SK-N-SH (cell line): ENCODE data around the gene PAPPA2.

Source experiments
- CTCF ChIP-seq: fragments of 200-600 bp; sonication (generic); IDR thresholded peaks from 2 replicates; pipeline ENCODE4 v1.6.1; 2017; ENCODE audit warnings: antibody characterized with exemption, mild to moderate bottlenecking, moderate library complexity
- FOXJ3 ChIP-seq: sonication (generic); formaldehyde crosslinking; IDR thresholded peaks from 2 replicates; pipeline ENCODE4 v1.5.1; 2020; ENCODE audit warnings: mild to moderate bottlenecking, missing genetic modification reagents
- REST ChIP-seq: IDR thresholded peaks from 2 replicates; pipeline ENCODE4 v1.6.1; 2012; ENCODE audit warnings: mild to moderate bottlenecking, low read depth, low read length, moderate library complexity
- SIN3A ChIP-seq: IDR thresholded peaks from 2 replicates; pipeline ENCODE4 v1.6.1; 2012; ENCODE audit warnings: low read depth, mild to moderate bottlenecking, low read length, moderate library complexity, borderline replicate concordance
- ZBTB33 ChIP-seq: IDR thresholded peaks from 2 replicates; pipeline ENCODE4 v1.4.0; 2012; ENCODE audit warnings: low read depth, borderline replicate concordance

- TF ChIP-seq CTCF (no peak), REST (no peak), ZBTB33 (no peak), SIN3A (no peak), FOXJ3 (CRISPR knock-in tag) (no peak)
These were observed 390.5 kb downstream of the PAPPA2 start for GRCh38 chr1:176853503-176853902.
